Cerebellar cortex (tissue), 1 donor: ENCODE data around the gene TMEM80.

Experiments
- DNase-seq: peaks from one replicate; pipeline ENCODE4 v3.0.0-alpha.2; 2015; ENCODE audit warnings: low spot score

The TMEM80 gene

DNA sequence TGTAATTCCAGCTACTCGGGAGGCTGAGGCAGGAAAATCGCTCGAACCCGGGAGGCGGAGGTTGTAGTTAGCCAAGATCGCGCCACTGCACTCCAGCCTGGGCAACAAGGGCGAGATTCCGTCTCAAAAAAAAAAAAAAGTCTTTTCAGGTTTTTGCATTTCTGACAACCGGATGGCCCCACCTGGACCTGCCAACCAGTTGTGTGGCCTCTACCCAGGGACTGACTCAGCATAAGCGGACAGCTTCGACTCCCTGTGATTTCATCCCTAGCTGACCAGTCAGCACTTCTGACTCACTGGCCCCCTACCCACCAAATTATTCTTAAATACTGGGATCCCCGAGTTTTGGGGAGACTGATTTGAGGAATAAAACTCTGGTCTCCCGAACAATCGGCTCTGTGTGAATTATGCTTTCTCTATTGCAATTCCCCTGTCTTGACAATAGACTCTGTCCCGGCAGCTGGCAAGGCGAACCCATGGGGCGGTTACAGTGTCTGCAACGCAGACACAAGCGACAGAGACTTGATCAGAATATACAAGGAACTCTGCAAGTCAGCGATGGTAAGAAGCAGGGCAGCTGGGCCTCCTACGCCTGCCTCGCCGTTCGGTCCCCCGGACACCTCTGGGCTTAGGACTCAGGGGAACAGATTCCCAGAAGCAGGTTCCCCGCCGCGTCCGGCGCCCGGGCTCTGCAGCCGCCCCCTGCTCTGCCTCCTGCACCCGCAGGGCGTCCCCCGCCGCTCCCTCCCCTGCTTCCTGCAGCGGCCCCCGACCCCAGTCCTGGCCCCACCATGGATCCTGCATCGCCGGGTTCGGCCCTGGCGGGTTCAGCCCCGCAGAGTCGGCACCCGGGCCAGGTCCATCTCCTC is 50.9 kb downstream of the TMEM80 start:
- peak; percentile 47 for DNase-seq

DNA sequence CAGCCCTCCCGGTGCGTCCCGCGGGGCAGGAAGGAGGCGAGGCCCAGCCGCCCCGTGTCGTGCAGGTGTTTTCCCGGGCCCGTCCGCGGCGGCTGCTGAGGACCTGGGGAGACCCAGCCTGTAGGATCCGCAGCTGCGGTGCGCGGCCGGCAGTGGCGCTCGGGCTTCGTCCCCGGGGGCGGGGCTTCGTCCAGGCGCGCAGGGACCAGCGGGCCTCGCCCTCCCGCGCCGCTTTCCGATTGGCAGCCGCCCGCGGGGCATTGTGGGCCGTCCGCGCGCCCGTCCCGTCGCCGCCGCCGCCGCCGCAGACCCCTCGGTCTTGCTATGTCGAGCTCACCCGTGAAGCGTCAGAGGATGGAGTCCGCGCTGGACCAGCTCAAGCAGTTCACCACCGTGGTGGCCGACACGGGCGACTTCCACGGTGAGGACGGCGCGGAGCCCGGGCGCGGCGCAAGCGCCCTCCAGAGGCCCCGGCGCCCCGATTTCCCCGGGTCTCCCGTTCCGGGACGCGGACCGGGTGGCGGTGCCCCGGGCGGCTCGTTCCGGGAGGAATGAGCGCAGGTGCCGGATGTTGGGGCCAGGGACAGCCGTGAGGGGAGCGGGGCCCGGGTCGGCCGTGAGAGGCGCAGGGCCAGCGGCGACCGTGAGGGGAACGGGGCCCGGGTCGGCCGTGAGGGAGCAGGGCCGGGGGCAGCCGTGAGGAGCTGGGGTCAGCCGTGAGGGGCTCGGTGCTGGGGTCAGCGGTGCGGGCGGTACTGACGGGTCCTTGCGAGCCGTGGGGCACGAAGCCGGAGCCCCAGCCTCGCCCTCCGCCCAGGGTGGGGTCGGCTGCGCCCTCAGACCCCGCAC is 51.8 kb downstream of the TMEM80 start, which contains the start of gene TALDO1:
Gene TALDO1, plus strand, starts transcription at position 307 of the 849 bp plus-strand sequence. Its CDS starts 18 bp downstream, at position 325.
- DNase-seq, result peak; percentile 84

DNA sequence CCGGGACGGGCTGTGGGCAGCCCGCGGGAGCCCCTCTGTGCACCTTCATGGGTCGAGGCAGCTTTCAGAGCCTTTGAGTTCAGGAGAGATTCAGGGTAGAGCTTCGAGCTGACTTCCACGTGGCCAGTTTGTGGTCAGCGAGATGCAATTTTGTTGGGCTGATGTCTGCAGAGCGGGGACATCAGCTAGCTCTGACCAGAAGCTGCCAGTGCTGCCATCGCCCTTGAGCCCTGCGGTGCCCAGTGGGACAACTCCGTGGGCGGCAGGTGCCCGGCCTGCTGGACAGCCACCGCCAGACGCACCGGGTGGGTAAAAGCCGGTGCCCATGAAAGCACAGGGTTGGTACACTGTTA is 52.4 kb downstream of the TMEM80 start:
- no peak for DNase-seq

DNA sequence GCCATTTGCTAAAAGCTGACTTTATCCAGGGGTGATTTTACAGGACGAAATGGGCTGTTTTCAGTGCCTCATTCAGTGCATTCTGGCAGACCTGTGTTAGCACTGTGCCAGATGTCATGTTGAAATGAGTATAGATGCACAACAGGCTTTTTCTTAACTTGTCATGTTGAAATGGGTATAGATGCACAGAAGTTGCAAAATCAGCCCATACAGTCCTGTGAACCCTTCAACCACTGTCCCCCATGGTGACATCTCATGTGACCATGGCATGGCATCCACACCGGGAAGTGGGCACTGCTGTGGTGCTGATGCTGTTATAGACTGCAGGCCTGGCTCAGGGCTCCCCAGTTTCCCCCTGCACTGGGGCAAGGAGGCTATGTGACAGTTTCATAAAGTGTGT is 54.1 kb downstream of the TMEM80 start:
- DNase-seq, result no peak
